Esophagus muscularis mucosa (tissue), 4 donors: Measurements from ENCODE around the gene TUBGCP2. TPM values are rescaled to one million over a fixed set of nuclear protein-coding genes. Genes with fewer than 3 reads are reported as not detected.

Experiments
- DNase-seq: peaks from one replicate; pipeline ENCODE4 v3.0.0-alpha.2; 2017; ENCODE audit errors: extremely low spot score
- H3K27ac ChIP-seq, 4 donors: fragments of 200-600 bp; sonication (generic); replicated peaks in 1 of 4; 1 replicate in 3 of 4; 2 replicates in 1 of 4; pipeline ENCODE4 v1.5.1; 2016 to 2019; ENCODE audit warnings: mild to moderate bottlenecking in 1 of 4
- H3K27me3 ChIP-seq, 4 donors: fragments of 200-600 bp; sonication (generic); one replicate each; pipeline versions ENCODE4 v1.5.1 to v1.6.0; 2016 to 2019
- H3K36me3 ChIP-seq, 4 donors: fragments of 200-600 bp; sonication (generic); one replicate each; pipeline ENCODE4 v1.5.1; 2016 to 2019
- H3K4me1 ChIP-seq, 4 donors: fragments of 200-600 bp; sonication (generic); one replicate each; pipeline ENCODE4 v1.5.1; 2016 to 2019
- H3K4me3 ChIP-seq, 4 donors: fragments of 200-600 bp; sonication (generic); 1 replicate in 2 of 4; 2 replicates in 2 of 4; pipeline ENCODE4 v1.5.1; 2016 to 2019; ENCODE audit warnings: mild to moderate bottlenecking in 4 of 4, moderate library complexity in 1 of 4
- H3K9me3 ChIP-seq, 4 donors: fragments of 200-600 bp; sonication (generic); 1 replicate in 3 of 4; 2 replicates in 1 of 4; pipeline ENCODE4 v1.5.1; 2016 to 2019
- EP300 ChIP-seq: sonication (generic); formaldehyde crosslinking; IDR thresholded peaks from one replicate; pipeline ENCODE4 v1.6.1; 2017; ENCODE audit warnings: antibody characterized with exemption
- POLR2A ChIP-seq: fragments of 450-650 bp; IDR thresholded peaks from one replicate; pipeline ENCODE4 v1.6.1; 2017; ENCODE audit warnings: antibody characterized with exemption, moderate library complexity, mild to moderate bottlenecking, low read depth
- POLR2AphosphoS5 ChIP-seq, 2 donors: sonication (generic); formaldehyde crosslinking; IDR thresholded peaks; one replicate each; pipeline ENCODE4 v1.6.1; 2017; ENCODE audit warnings: antibody characterized with exemption in 2 of 2
- WGBS: methylation state at CpG from one replicate; pipeline ENCODE4 v1.1.5; 2018; 5-methylcytosine and 5-hydroxymethylcytosine counted together
- intact Hi-C: fragments of 100-400 bp; cut with DNase I; formaldehyde crosslinking; loops from one replicate; pipeline ENCODE4 v1.15.1; 2023
- total RNA-seq, 4 donors: library from RNA; depleted of rRNA; stranded (reverse); fragments of >200 nt; gene quantifications; one replicate each; pipeline versions ENCODE4 v1.1.0 to v1.2.1, GENCODE V29; 2016
- TF ChIP-seq, protein P1 (sequence below), 3 experiments: fragments of 200-600 bp in 2 of 3; fragments of 450-650 bp in 1 of 3; sonication (generic) in 2 of 3; IDR thresholded peaks; one replicate each; pipeline ENCODE4 v1.5.1; 2017 to 2019; ENCODE audit warnings: antibody characterized with exemption in 3 of 3, mild to moderate bottlenecking in 2 of 3, moderate library complexity in 1 of 3

Gene TUBGCP2
- total RNA-seq, 4 donors from 2014 or later: 30.2 to 54.4 (median 39.0) TPM

GRCh38 chr10:133270773-133271297, 37.8 kb downstream of the TUBGCP2 start:
- TF ChIP-seq POLR2A (no peak), EP300 (no peak), POLR2AphosphoS5 (IDR thresholded peaks at IDR 0.05) (no peak)
- TF ChIP-seq, protein P1, sequence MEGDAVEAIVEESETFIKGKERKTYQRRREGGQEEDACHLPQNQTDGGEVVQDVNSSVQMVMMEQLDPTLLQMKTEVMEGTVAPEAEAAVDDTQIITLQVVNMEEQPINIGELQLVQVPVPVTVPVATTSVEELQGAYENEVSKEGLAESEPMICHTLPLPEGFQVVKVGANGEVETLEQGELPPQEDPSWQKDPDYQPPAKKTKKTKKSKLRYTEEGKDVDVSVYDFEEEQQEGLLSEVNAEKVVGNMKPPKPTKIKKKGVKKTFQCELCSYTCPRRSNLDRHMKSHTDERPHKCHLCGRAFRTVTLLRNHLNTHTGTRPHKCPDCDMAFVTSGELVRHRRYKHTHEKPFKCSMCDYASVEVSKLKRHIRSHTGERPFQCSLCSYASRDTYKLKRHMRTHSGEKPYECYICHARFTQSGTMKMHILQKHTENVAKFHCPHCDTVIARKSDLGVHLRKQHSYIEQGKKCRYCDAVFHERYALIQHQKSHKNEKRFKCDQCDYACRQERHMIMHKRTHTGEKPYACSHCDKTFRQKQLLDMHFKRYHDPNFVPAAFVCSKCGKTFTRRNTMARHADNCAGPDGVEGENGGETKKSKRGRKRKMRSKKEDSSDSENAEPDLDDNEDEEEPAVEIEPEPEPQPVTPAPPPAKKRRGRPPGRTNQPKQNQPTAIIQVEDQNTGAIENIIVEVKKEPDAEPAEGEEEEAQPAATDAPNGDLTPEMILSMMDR (IDR thresholded peaks at IDR 0.05): no peak
- no CpG with 5 or more reads among the region's 19 CpGs for WGBS
- intact Hi-C loops: no loop called here
- H3K4me1 ChIP-seq: peaks cover 0 to 6% (median 0%) of the 10 kb centered on the region in 4 donors
- H3K27me3 ChIP-seq: peaks cover 0 to 21% (median 0%) of the 10 kb centered on the region in 4 donors
- no peak overlapping the region for H3K27ac ChIP-seq
- no peak overlapping the region for H3K4me3 ChIP-seq
- no peaks in the 10 kb centered on the region for H3K9me3 ChIP-seq
- H3K36me3 ChIP-seq: peaks cover 0 to 42% (median 11%) of the 10 kb centered on the region in 4 donors
- DNase-seq: no peak

- intact Hi-C loops: no loop called here
- H3K4me3 ChIP-seq: no peak overlapping the region
- DNase-seq: no peak
- peaks cover 0 to 14% (median 0%) of the 10 kb centered on the region in 4 donors for H3K27me3 ChIP-seq
- peaks cover 0 to 42% (median 11%) of the 10 kb centered on the region in 4 donors for H3K36me3 ChIP-seq
- no peaks in the 10 kb centered on the region for H3K4me1 ChIP-seq
- TF ChIP-seq EP300: no peak
- TF ChIP-seq POLR2AphosphoS5 (IDR thresholded peaks at IDR 0.05): no peak
- no peak for TF ChIP-seq POLR2A
- TF ChIP-seq, protein P1 (IDR thresholded peaks at IDR 0.05): no peak
- no peak overlapping the region for H3K27ac ChIP-seq
- WGBS: 86% methylated on average over 11 of the region's 20 CpGs
- H3K9me3 ChIP-seq: no peaks in the 10 kb centered on the region
Observed at GRCh38 chr10:133270204-133270603, 38.5 kb downstream of the TUBGCP2 start.

DNA sequence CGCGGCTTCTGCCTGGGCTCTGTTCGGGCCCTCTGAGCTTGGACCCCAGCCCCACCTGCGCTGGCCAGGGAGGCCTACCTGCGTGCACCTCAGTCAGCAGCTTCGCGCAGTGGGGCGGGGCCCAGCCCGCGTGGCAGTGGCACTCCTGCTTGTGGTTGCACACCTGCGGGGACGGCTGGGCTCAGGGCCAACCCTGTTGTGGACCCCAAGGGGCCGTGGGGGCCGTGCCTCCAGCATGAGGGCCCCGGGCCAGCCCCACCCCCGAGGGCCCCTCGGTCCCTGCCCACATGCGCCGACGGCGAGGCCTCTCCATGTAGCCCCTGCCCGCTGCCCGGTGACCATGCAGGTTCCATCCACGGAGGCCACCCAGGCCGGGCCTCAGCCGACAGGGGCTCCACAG, 39.3 kb downstream of the TUBGCP2 start:
- H3K4me1 ChIP-seq: no peaks in the 10 kb centered on the region
- 80% methylated on average over 9 of the region's 26 CpGs for WGBS
- intact Hi-C loops: no loop called here
- H3K4me3 ChIP-seq: no peak overlapping the region
- no peak for TF ChIP-seq EP300
- TF ChIP-seq, protein P1 (IDR thresholded peaks at IDR 0.05): no peak
- TF ChIP-seq POLR2AphosphoS5 (IDR thresholded peaks at IDR 0.05): no peak
- no peak for TF ChIP-seq POLR2A
- H3K27me3 ChIP-seq: peaks cover 0 to 6% (median 0%) of the 10 kb centered on the region in 4 donors
- H3K36me3 ChIP-seq: peaks cover 0 to 42% (median 11%) of the 10 kb centered on the region in 4 donors
- H3K27ac ChIP-seq: no peak overlapping the region
- H3K9me3 ChIP-seq: no peaks in the 10 kb centered on the region
- DNase-seq: no peak

GRCh38 chr10:133268532-133268931, 40.1 kb downstream of the TUBGCP2 start:
- WGBS: 93% methylated on average over 11 of the region's 22 CpGs

More at GRCh38 chr10:133268532-133268931, 40.1 kb downstream of the TUBGCP2 start:
- Histone ChIP-seq H3K36me3 (peaks cover 0 to 42% (median 11%) of the 10 kb centered on the region in 4 donors), H3K4me3 (no peak overlapping the region), H3K9me3 (no peaks in the 10 kb centered on the region), H3K27me3 (no peaks in the 10 kb centered on the region), H3K4me1 (no peaks in the 10 kb centered on the region), H3K27ac (no peak overlapping the region)
- TF ChIP-seq POLR2A (no peak), EP300 (no peak), POLR2AphosphoS5 (IDR thresholded peaks at IDR 0.05) (no peak)
- TF ChIP-seq, protein P1 (IDR thresholded peaks at IDR 0.05): no peak
- intact Hi-C loops: no loop called here
- DNase-seq: no peak
